ENCODE results near the gene CPE.

GRCh38 chr4:165368114-165368513 is 10.7 kb upstream of the CPE start:
- TF ChIP-seq POLR2A (IDR thresholded peaks at IDR 0.05) (no peak), CTCF (IDR thresholded peaks at IDR 0.05) (no peak)

Measured in vagina (tissue), 2 donors.